Neural cell (in vitro differentiated cells): Measurements from ENCODE around the gene FBXO10. TPM values are rescaled to one million over a fixed set of nuclear protein-coding genes. Genes with fewer than 3 reads are reported as not detected.

Experiments
- H2AFZ ChIP-seq: fragments of 200-600, 300-800 bp; sonication (generic), shearing (Covaris generic); 2 replicates; pipeline ENCODE4 v1.6.0; 2014; ENCODE audit warnings: low read depth, mild to moderate bottlenecking, antibody characterized with exemption, low read length, moderate library complexity
- H3F3A ChIP-seq: fragments of 200-600 bp; shearing (Covaris generic); 2 replicates; pipeline ENCODE4 v1.6.1; 2016; ENCODE audit warnings: mild to moderate bottlenecking, moderate library complexity, mixed read lengths, antibody characterized with exemption, low read length; ENCODE audit not compliant: insufficient read depth, poor library complexity, severe bottlenecking
- H3K27ac ChIP-seq: fragments of 200-600, 300-800 bp; sonication (generic), shearing (Covaris generic); 2 replicates; pipeline ENCODE4 v1.5.1; 2014; ENCODE audit warnings: mild to moderate bottlenecking, low read length, moderate library complexity
- H3K27me3 ChIP-seq: fragments of 300-800, 200-600 bp; sonication (generic), shearing (Covaris generic); 2 replicates; pipeline ENCODE4 v1.6.0; 2014; ENCODE audit warnings: mild to moderate bottlenecking, low read depth, low read length, moderate library complexity; ENCODE audit not compliant: insufficient read depth
- H3K36me3 ChIP-seq: fragments of 300-800, 200-600 bp; sonication (generic), shearing (Covaris generic); 2 replicates; pipeline ENCODE4 v1.5.1; 2014; ENCODE audit warnings: mild to moderate bottlenecking, antibody characterized with exemption, low read length, moderate library complexity; ENCODE audit not compliant: insufficient read depth
- H3K4me2 ChIP-seq: fragments of 300-800, 200-600 bp; sonication (generic), shearing (Covaris generic); 2 replicates; pipeline ENCODE4 v1.6.0; 2014; ENCODE audit warnings: mild to moderate bottlenecking, low read length
- H3K4me3 ChIP-seq: fragments of 300-800, 200-600 bp; sonication (generic), shearing (Covaris generic); 2 replicates; pipeline ENCODE4 v1.5.1; 2014; ENCODE audit warnings: mild to moderate bottlenecking, low read length, moderate library complexity
- H3K79me2 ChIP-seq: fragments of 200-600 bp; shearing (Covaris generic); replicated peaks from 2 replicates; pipeline ENCODE4 v1.6.0; 2014; ENCODE audit warnings: mild to moderate bottlenecking, low read length, moderate library complexity; ENCODE audit not compliant: insufficient read depth
- H3K9ac ChIP-seq: fragments of 300-800, 200-600 bp; sonication (generic), shearing (Covaris generic); 2 replicates; pipeline ENCODE4 v1.6.1; 2016; ENCODE audit warnings: mild to moderate bottlenecking, low read length, mixed read lengths
- H3K9me2 ChIP-seq: fragments of 200-600 bp; shearing (Covaris generic); 2 replicates; pipeline ENCODE4 v1.6.1; 2016; ENCODE audit warnings: mild to moderate bottlenecking, low read length, mixed read lengths; ENCODE audit not compliant: insufficient read depth
- H3K9me3 ChIP-seq: fragments of 200-600, 300-800 bp; sonication (generic), shearing (Covaris generic); 2 replicates; pipeline ENCODE4 v1.6.1; 2016; ENCODE audit warnings: mild to moderate bottlenecking, mixed run types, low read length, moderate library complexity, mixed read lengths
- H4K20me1 ChIP-seq: fragments of 200-600 bp; shearing (Covaris generic); 2 replicates; pipeline ENCODE4 v1.6.1; 2016; ENCODE audit warnings: mild to moderate bottlenecking, mixed run types; ENCODE audit not compliant: insufficient read depth
- EP300 ChIP-seq: fragments of 450-650 bp; conservative IDR thresholded peaks from 2 replicates; pipeline ENCODE4 v1.6.1; 2014; ENCODE audit warnings: antibody characterized with exemption, mild to moderate bottlenecking, moderate library complexity; ENCODE audit not compliant: poor library complexity, severe bottlenecking
- EZH2 ChIP-seq: fragments of 200-600, 300-800 bp; shearing (Covaris generic), sonication (generic); IDR thresholded peaks from 2 replicates; pipeline ENCODE4 v1.6.1; 2014; ENCODE audit warnings: antibody characterized with exemption, low read length, borderline replicate concordance, mild to moderate bottlenecking; ENCODE audit not compliant: insufficient read depth, poor library complexity, severe bottlenecking
- MXI1 ChIP-seq: fragments of 450-650 bp; conservative IDR thresholded peaks from 2 replicates; pipeline ENCODE4 v1.6.1; 2014; ENCODE audit warnings: antibody characterized with exemption, mild to moderate bottlenecking; ENCODE audit not compliant: poor library complexity, severe bottlenecking
- POLR2AphosphoS5 ChIP-seq: IDR thresholded peaks from 2 replicates; pipeline ENCODE4 v1.6.1; 2012
- RAD21 ChIP-seq: fragments of 450-650 bp; conservative IDR thresholded peaks from 2 replicates; pipeline ENCODE4 v1.6.1; 2014; ENCODE audit warnings: antibody characterized with exemption, mild to moderate bottlenecking, moderate library complexity
- SMC3 ChIP-seq: fragments of 450-650 bp; conservative IDR thresholded peaks from 2 replicates; pipeline ENCODE4 v1.6.1; 2014; ENCODE audit warnings: antibody characterized with exemption, mild to moderate bottlenecking, moderate library complexity; ENCODE audit not compliant: poor library complexity
- TAF1 ChIP-seq: IDR thresholded peaks from 2 replicates; pipeline ENCODE4 v1.6.1; 2012; ENCODE audit warnings: low read depth
- polyA plus RNA-seq: library from polyadenylated mRNA; depleted of rRNA; stranded (reverse); fragments of >200 nt; gene quantifications from 2 replicates; pipeline ENCODE4 v1.2.3, GENCODE V29; 2014
- TF ChIP-seq, protein P1 (sequence below): fragments of 450-650 bp; IDR thresholded peaks from 2 replicates; pipeline ENCODE4 v1.5.1; 2014; ENCODE audit warnings: antibody characterized with exemption, mild to moderate bottlenecking, moderate library complexity; ENCODE audit not compliant: poor library complexity, severe bottlenecking
- TF ChIP-seq, protein P2 (sequence below): IDR thresholded peaks from 2 replicates; pipeline ENCODE4 v1.6.1; 2012; ENCODE audit warnings: borderline replicate concordance

FBXO10 gene
- polyA plus RNA-seq, 1 donor from 2014 or later, result 16.0 TPM

DNA sequence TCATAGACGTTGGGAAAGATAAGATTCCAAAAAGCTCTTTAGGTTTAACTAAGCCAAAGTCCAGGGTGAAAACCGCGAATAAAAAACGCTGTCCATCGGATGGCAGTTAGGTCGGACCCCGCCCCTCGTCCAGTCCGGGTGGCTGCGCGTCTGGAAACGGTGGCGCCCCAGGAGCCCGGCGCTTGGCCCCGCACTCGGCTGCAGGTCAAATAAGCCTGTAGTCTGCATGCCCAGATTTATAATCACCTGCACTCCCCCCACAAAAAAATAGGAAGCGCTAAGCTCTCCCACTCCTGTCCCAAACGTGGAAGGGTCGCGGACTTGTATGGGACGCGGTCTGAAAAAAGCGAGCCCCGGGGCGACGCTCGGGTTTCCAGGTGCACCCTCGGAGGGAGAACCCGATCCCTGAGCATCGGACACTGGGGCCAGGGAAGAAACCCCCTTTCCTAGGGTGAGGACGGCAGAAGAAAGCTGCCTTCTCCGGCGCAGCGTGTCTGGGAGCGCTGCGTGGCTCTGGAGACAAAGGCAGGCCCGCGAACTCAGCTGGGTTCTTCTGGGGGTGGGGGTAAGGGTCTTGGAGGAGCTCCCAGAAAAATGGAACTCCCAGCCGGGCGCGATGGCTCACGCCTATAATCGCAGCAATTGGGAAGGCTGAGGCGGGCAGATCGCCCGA, 110.0 kb downstream of the FBXO10 start:
- H3K9me2 ChIP-seq, result no peaks in the 10 kb centered on the region
- peak overlapping the region; percentile 96 for H3K27ac ChIP-seq
- no peaks in the 10 kb centered on the region for H3K36me3 ChIP-seq
- H3K9ac ChIP-seq, result peak overlapping the region; percentile 93
- H3K27me3 ChIP-seq, result no peaks in the 10 kb centered on the region
- H3K79me2 ChIP-seq, result peaks cover 35% of the 10 kb centered on the region
- H2AFZ ChIP-seq, result peak overlapping the region; percentile 80
- peak overlapping the region; percentile 75 for H3K4me2 ChIP-seq
- peak overlapping the region; percentile 98 for H3K4me3 ChIP-seq
- H4K20me1 ChIP-seq, result peaks cover 6% of the 10 kb centered on the region
- no peaks in the 10 kb centered on the region for H3F3A ChIP-seq
- peak; percentile 81 for TF ChIP-seq TAF1
- no peak for TF ChIP-seq EZH2
- peak; percentile 25 for TF ChIP-seq SMC3
- TF ChIP-seq RAD21, result no peak
- TF ChIP-seq, protein P1, sequence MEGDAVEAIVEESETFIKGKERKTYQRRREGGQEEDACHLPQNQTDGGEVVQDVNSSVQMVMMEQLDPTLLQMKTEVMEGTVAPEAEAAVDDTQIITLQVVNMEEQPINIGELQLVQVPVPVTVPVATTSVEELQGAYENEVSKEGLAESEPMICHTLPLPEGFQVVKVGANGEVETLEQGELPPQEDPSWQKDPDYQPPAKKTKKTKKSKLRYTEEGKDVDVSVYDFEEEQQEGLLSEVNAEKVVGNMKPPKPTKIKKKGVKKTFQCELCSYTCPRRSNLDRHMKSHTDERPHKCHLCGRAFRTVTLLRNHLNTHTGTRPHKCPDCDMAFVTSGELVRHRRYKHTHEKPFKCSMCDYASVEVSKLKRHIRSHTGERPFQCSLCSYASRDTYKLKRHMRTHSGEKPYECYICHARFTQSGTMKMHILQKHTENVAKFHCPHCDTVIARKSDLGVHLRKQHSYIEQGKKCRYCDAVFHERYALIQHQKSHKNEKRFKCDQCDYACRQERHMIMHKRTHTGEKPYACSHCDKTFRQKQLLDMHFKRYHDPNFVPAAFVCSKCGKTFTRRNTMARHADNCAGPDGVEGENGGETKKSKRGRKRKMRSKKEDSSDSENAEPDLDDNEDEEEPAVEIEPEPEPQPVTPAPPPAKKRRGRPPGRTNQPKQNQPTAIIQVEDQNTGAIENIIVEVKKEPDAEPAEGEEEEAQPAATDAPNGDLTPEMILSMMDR, result no peak
- TF ChIP-seq, protein P2, sequence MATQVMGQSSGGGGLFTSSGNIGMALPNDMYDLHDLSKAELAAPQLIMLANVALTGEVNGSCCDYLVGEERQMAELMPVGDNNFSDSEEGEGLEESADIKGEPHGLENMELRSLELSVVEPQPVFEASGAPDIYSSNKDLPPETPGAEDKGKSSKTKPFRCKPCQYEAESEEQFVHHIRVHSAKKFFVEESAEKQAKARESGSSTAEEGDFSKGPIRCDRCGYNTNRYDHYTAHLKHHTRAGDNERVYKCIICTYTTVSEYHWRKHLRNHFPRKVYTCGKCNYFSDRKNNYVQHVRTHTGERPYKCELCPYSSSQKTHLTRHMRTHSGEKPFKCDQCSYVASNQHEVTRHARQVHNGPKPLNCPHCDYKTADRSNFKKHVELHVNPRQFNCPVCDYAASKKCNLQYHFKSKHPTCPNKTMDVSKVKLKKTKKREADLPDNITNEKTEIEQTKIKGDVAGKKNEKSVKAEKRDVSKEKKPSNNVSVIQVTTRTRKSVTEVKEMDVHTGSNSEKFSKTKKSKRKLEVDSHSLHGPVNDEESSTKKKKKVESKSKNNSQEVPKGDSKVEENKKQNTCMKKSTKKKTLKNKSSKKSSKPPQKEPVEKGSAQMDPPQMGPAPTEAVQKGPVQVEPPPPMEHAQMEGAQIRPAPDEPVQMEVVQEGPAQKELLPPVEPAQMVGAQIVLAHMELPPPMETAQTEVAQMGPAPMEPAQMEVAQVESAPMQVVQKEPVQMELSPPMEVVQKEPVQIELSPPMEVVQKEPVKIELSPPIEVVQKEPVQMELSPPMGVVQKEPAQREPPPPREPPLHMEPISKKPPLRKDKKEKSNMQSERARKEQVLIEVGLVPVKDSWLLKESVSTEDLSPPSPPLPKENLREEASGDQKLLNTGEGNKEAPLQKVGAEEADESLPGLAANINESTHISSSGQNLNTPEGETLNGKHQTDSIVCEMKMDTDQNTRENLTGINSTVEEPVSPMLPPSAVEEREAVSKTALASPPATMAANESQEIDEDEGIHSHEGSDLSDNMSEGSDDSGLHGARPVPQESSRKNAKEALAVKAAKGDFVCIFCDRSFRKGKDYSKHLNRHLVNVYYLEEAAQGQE, result peak; percentile 47
- TF ChIP-seq POLR2AphosphoS5, result peak; percentile 76
- peak; percentile 22 for TF ChIP-seq MXI1
- peak; percentile 9 for TF ChIP-seq EP300
- H3K9me3 ChIP-seq, result no peaks in the 10 kb centered on the region

DNA sequence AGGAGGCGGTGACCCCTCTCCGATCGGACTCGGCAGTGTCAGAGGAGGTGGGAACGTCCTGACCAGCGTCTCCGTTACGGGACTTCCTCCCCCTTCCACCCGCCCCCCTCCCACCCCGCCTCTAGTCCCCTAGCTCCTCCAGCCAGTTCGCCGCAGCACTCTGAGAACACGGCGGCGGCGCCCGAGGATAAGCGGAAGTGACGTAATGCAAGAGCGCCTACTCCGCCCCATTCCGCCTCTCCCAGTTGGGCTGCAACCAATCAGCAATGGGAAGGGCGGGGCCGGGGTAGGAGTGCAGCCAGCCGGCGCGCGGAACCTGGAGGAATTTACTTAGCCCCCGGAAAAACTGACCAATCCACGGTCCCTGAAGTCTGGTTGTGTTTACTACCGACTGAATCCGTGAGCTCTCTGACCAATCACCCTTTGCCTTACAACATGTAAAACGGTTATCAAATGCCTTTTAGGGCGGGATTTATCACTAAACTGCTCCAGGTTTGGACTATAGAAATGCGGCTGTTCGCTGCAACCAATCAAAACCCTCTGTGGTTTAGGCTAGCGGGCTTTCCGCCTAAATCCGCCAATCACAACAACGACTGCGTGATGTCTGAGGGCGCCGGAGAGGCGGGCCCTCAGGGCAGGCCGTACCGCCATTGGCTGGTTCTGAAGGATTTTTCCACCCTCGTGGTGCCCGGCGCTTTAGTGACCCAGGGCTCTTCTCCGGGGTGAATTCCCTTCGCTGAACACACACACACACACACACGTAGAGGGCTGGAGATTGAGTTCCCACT, 110.7 kb downstream of the FBXO10 start, which contains the start of gene ZBTB5:
Gene ZBTB5 (minus strand): TSS at position 202 of the 788 bp plus-strand sequence. CDS start 22,899 bp downstream, outside the sequence.
- H3K9me3 ChIP-seq, result no peaks in the 10 kb centered on the region
- no peaks in the 10 kb centered on the region for H3K9me2 ChIP-seq
- H4K20me1 ChIP-seq, result peaks cover 6% of the 10 kb centered on the region
- H3K27ac ChIP-seq, result peak within 1 kb of the TSS; percentile 96
- no peaks in the 10 kb centered on the region for H3K36me3 ChIP-seq
- H3K79me2 ChIP-seq, result peaks cover 42% of the 10 kb centered on the region
- peak within 1 kb of the TSS; percentile 80 for H2AFZ ChIP-seq
- H3K9ac ChIP-seq, result peak within 1 kb of the TSS; percentile 93
- peak within 1 kb of the TSS; percentile 100 for H3K4me2 ChIP-seq
- peak within 1 kb of the TSS; percentile 98 for H3K4me3 ChIP-seq
- H3K27me3 ChIP-seq, result no peaks in the 10 kb centered on the region
- TF ChIP-seq MXI1 (peak; percentile 78), POLR2AphosphoS5 (peak; percentile 90), EP300 (no peak), EZH2 (no peak), SMC3 (no peak)
- TF ChIP-seq, protein P1, result no peak
- H3F3A ChIP-seq, result no peaks in the 10 kb centered on the region
